ENCODE results near the gene TK1. TPM values are rescaled to one million over a fixed set of nuclear protein-coding genes. Genes with fewer than 3 reads are reported as not detected.

Gene TK1
- total RNA-seq, 1 experiment from 2014 or later, result 190 TPM

GRCh38 chr17:78125138-78125913, 61.5 kb downstream of the TK1 start:
- POLR2A ChIA-PET, result no interaction called here
- no peak for DNase-seq
- Mint-ChIP-seq H3K9me3 (ENCODE audit: unreplicated experiment) (no peaks in the 10 kb centered on the region), H3K27me3 (ENCODE audit: insufficient read depth, unreplicated experiment) (no peaks in the 10 kb centered on the region), H3K4me1 (ENCODE audit: low read depth, unreplicated experiment) (peaks cover 9% of the 10 kb centered on the region), H3K36me3 (ENCODE audit: insufficient read depth, unreplicated experiment) (peaks cover 36% of the 10 kb centered on the region), H3K27ac (ENCODE audit: unreplicated experiment) (no peak overlapping the region), H3K4me3 (ENCODE audit: unreplicated experiment) (no peak overlapping the region)
- peaks cover 3% of the 10 kb centered on the region; the same call in 1 of the 2 replicates for H3K36me3 ChIP-seq (ENCODE audit: control insufficient read depth, insufficient read depth, low read length)
- peaks cover 18% of the 10 kb centered on the region for H3K4me1 ChIP-seq
- no peak for TF ChIP-seq CTCF (IDR thresholded peaks at IDR 0.05; ENCODE audit: insufficient read depth in 1 of 2, low read depth in 1 of 2, low read length in 1 of 2, severe bottlenecking in 1 of 2, unreplicated experiment in 1 of 2)
- no peaks in the 10 kb centered on the region for H3K27me3 ChIP-seq (replicated peaks; ENCODE audit: control insufficient read depth, insufficient read depth, low read length)
- H3K4me3 ChIP-seq (ENCODE audit: low read depth, low read length), result no peak overlapping the region
- no peaks in the 10 kb centered on the region for H3K9me3 ChIP-seq
- intact Hi-C loops (cut with micrococcal nuclease; ENCODE audit: unreplicated experiment), result loop anchor here (5.0 kb wide), 2 partner anchors 42 to 62 kb away; partner anchors contain the start of genes AFMID, SYNGR2 and TK1
- CTCF ChIA-PET, result no interaction called here
- BruUV-seq (replicated peaks), result no TSS peak

GRCh38 chr17:78124836-78125137, 62.1 kb downstream of the TK1 start:
- H3K9me3 Mint-ChIP-seq (ENCODE audit: unreplicated experiment), result no peaks in the 10 kb centered on the region
- peaks cover 35% of the 10 kb centered on the region for H3K36me3 Mint-ChIP-seq (ENCODE audit: insufficient read depth, unreplicated experiment)
- H3K4me1 Mint-ChIP-seq (ENCODE audit: low read depth, unreplicated experiment), result peaks cover 8% of the 10 kb centered on the region
- H3K4me3 Mint-ChIP-seq (ENCODE audit: unreplicated experiment), result no peak overlapping the region
- Histone ChIP-seq H3K36me3 (ENCODE audit: control insufficient read depth, insufficient read depth, low read length) (peaks cover 3% of the 10 kb centered on the region; the same call in 1 of the 2 replicates), H3K27me3 (replicated peaks; ENCODE audit: control insufficient read depth, insufficient read depth, low read length) (no peaks in the 10 kb centered on the region), H3K4me1 (peaks cover 18% of the 10 kb centered on the region), H3K4me3 (ENCODE audit: low read depth, low read length) (no peak overlapping the region), H3K9me3 (no peaks in the 10 kb centered on the region)
- DNase-seq, result no peak
- BruUV-seq (replicated peaks), result no TSS peak
- no peak overlapping the region for H3K27ac Mint-ChIP-seq (ENCODE audit: unreplicated experiment)
- TF ChIP-seq CTCF (IDR thresholded peaks at IDR 0.05; ENCODE audit: insufficient read depth in 1 of 2, low read depth in 1 of 2, low read length in 1 of 2, severe bottlenecking in 1 of 2, unreplicated experiment in 1 of 2), result no peak
- intact Hi-C loops (cut with micrococcal nuclease; ENCODE audit: unreplicated experiment), result loop anchor here (5.0 kb wide), 2 partner anchors 43 to 63 kb away; partner anchors contain the start of genes AFMID, SYNGR2 and TK1
- no peaks in the 10 kb centered on the region for H3K27me3 Mint-ChIP-seq (ENCODE audit: insufficient read depth, unreplicated experiment)
- ChIA-PET POLR2A (no interaction called here), CTCF (no interaction called here)

Other genes starting within 250 kb of the TK1 start
- 17.9 and 19.5 TPM in 2 replicates for gene TNRC6C, start 228.3 kb downstream of the TK1 start, total RNA-seq (2022)
- gene TMC6, start 58.3 kb downstream of the TK1 start, total RNA-seq (2022), result 77.7 and 84.7 TPM in 2 replicates
- gene TMC8, start 56.3 kb downstream of the TK1 start, total RNA-seq (2022), result not detected in 2 replicates
- gene C17orf99, start 40.7 kb downstream of the TK1 start, total RNA-seq (2022), result not detected in 2 replicates
- 169 and 193 TPM in 2 replicates for gene SYNGR2, start 18.5 kb downstream of the TK1 start, total RNA-seq (2022)
- 68.5 and 83.0 TPM in 2 replicates for gene AFMID, start 310 bp upstream of the TK1 start, total RNA-seq (2022)
- gene BIRC5, start 27.2 kb upstream of the TK1 start, total RNA-seq (2022), result 82.0 and 88.8 TPM in 2 replicates
- gene TMEM235, start 44.6 kb upstream of the TK1 start, total RNA-seq (2022), result not detected in 2 replicates
- gene SOCS3, start 173.0 kb upstream of the TK1 start, total RNA-seq (2022), result 11.3 and 12.8 TPM in 2 replicates
- 54.1 and 55.2 TPM in 2 replicates for gene PGS1, start 191.6 kb upstream of the TK1 start, total RNA-seq (2022)